A549 (cell line): ENCODE data around the gene MYLK2.

Experiments
- ELK1 ChIP-seq: fragments of 150-350 bp; IDR thresholded peaks from 2 replicates; pipeline ENCODE4 v1.6.1; 2014; ENCODE audit warnings: low read depth, mild to moderate bottlenecking, low read length
- RAD21 ChIP-seq, 2 experiments: fragments of >200 bp in 1 of 2; sonication (Bioruptor Twin) in 1 of 2; formaldehyde crosslinking in 1 of 2; IDR thresholded peaks in 1 of 2; conservative IDR thresholded peaks in 1 of 2; 2 replicates in 1 of 2; 3 replicates in 1 of 2; pipeline ENCODE4 v1.6.1; 2012 to 2018; ENCODE audit warnings: inconsistent platforms in 1 of 2
- TF ChIP-seq, protein P1 (sequence below): fragments of >200 bp; sonication (Bioruptor Twin); formaldehyde crosslinking; IDR thresholded peaks from 3 replicates; pipeline ENCODE4 v1.5.1; 2016

GRCh38 chr20:31824125-31824485 is 4.9 kb downstream of the MYLK2 start:
- no peak for TF ChIP-seq ELK1
- TF ChIP-seq, protein P1, sequence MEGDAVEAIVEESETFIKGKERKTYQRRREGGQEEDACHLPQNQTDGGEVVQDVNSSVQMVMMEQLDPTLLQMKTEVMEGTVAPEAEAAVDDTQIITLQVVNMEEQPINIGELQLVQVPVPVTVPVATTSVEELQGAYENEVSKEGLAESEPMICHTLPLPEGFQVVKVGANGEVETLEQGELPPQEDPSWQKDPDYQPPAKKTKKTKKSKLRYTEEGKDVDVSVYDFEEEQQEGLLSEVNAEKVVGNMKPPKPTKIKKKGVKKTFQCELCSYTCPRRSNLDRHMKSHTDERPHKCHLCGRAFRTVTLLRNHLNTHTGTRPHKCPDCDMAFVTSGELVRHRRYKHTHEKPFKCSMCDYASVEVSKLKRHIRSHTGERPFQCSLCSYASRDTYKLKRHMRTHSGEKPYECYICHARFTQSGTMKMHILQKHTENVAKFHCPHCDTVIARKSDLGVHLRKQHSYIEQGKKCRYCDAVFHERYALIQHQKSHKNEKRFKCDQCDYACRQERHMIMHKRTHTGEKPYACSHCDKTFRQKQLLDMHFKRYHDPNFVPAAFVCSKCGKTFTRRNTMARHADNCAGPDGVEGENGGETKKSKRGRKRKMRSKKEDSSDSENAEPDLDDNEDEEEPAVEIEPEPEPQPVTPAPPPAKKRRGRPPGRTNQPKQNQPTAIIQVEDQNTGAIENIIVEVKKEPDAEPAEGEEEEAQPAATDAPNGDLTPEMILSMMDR = no peak
- no peak for TF ChIP-seq RAD21 (conservative IDR thresholded peaks at IDR 0.05 in 1 of 2, IDR thresholded peaks at IDR 0.05 in 1 of 2)
